Stimulated activated CD8-positive, alpha-beta memory T cell treated with anti-CD3 and anti-CD28 coated beads, Interleukin-15, amount 100 ng/mL, for 48 hours (primary cell): ENCODE measurements around the gene MYDGF.
A peak's percentile ranks its signal among the peaks of the same experiment; 100 is the strongest.
"Not testable (repeated sequence)": the region's sequence is repeated elsewhere in the genome, so short reads cannot be mapped to it uniquely, and the experiment has no call there.

Source experiments
- DNase-seq, 2 donors: peaks; one replicate each; pipeline ENCODE4 v3.0.0-alpha.2; 2020; ENCODE audit warnings: low read depth in 2 of 2

The MYDGF gene

DNA sequence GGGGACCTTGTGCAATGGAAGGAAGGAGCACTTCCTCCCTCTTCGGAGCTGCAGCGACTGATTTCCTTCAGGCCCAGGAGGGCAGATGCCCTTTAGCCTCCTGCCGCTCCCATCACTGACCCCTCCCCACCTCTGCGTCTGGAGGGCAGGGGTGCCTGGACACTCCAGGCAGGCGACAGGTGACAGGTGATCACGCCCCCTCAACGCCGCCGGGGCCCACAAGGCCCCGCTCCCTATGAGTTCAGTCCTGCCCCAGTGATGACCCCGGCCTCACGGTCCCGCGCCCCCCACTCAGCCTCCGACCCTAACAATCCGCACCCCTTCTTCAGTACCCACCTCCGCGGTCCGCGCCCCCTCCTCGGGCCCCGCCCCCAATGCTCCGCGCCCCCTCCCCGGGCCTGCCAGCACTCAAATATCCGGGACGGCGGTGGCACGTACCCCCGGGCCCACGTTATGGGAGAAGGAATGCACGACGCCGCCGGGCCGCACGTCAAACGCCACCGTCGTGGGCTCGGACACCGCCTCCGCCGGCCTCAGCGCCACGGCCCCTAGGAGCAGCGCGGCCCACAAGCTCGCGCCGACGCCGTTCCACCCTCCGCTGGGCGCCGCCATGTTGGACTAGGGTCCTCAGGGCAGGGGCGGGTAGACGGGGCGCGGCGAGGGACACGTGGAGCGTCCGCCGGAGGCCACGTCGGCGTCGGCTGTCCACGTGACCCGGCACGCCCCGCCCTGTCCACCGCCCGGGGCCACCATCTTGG, at the start of gene MYDGF:
Gene MYDGF (minus strand): TSS at position 620 of the 758 bp plus-strand sequence. CDS start 8 bp downstream, at position 612.
- peak; percentile 89 to 91 for DNase-seq

DNA sequence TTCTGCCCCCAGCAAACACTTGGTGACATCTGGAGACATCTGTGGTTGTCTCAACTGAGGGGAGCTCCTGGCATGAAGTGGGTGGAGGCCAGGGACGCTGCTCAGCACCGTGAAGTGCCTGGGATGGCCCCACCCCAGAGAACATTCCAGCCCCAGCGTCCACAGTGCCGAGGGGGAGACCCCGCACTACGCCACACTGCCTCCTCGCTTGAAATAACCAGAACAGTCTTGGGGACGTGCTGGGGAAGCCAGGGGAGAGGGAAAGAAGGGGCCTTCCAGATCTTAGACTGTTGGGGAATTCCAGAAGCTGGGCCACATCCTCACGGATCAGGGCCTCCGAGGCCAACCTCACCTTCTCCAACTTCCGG, 49.3 kb upstream of the MYDGF start:
- no peak for DNase-seq

DNA sequence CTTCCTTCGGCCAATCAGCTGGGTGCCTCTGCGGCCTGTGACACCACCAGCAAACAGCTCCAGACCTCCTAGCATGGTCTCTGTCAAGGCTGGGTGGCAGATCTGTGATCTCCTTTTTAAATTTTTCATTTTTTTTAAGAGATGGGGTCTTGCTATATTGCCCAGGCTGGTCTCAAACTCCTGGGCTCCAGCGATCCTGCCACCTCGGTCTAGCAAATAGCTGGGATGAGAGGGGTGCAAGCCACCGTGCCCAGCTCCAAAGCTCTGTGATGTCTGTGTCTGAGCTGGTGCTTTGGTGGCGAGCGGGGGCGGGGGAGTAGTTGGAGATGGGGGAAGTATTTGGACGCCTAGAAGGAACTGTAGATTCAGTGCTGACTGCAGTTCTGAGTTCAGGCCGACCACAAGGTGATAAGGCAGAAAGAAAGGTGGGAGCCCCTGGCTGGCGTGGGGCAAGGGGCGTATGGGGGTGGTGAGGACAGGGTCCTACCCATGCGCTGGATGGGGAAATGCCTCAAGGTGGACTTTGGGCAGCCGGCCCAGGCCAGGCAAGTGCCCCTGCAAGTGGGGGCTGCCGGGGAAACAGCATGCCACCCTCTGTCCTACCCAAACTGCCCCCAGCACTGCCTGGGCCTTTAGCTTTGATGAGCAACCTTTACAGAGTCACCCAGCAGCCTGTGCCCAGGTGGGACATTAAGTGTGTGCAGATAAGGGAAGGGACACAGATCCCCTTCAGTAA, 48.0 kb upstream of the MYDGF start:
- no peak for DNase-seq

DNA sequence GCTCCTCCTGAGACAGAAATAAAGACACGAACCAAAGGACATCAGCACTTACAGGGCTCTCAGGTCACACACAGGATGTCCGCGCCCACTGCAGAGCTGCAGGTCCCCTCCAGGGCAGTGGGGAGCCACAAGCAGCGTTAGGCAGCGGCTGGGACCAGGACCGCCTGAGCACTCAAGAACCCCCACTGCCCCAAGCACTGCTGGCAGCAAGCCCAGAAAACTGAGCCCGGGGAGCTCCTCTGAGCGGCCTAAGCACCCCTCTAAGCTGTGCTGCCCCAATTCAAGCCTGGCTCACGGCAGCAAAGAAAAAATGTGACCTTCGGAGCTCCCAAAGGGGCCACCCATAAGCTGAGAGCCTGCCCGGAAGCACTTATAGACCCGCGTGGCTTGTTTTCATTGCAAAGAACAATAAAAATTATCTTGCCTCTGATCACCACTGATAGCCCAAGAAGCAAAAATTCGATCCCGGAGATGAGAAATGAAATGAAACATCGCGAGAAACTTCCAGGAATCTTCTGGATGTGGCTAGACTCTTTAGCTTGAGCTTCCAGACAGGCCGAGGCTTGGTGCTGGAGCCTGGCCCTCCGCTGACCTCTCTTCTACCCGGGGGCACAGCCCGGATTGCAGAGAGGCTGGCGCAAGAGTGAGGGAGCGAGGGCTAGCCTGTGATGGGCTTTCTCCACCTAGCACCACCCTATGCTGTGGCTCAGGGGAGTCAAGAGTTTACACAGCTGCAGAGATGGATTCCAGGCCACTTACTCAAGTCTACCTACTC, 47.2 kb upstream of the MYDGF start:
- DNase-seq, result no peak

GRCh38 chr19:4715529-4716221, 45.5 kb upstream of the MYDGF start:
- no peak for DNase-seq

DNA sequence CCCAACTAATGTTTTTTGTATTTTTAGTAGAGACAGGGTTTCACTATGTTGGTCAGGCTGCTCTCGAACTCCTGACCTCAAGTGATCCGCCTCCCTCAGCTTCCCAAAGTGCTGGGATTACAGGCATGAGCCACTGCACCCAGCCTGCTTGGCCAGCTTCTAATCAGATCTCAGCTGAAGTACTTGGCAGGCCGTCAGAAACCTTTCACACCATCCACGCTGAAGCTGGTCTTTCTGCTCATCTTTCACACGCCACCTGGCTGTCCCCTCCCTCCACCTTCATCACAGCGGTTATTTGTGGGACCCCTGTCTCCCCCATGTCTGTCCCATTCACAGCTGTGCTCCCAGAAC, 45.0 kb upstream of the MYDGF start:
- DNase-seq, result not testable (repeated sequence)

- DNase-seq, result no peak
Observed at GRCh38 chr19:4714016-4714415, 43.9 kb upstream of the MYDGF start.

- DNase-seq, result no peak
Observed at GRCh38 chr19:4713384-4713951, 43.3 kb upstream of the MYDGF start.

DNA sequence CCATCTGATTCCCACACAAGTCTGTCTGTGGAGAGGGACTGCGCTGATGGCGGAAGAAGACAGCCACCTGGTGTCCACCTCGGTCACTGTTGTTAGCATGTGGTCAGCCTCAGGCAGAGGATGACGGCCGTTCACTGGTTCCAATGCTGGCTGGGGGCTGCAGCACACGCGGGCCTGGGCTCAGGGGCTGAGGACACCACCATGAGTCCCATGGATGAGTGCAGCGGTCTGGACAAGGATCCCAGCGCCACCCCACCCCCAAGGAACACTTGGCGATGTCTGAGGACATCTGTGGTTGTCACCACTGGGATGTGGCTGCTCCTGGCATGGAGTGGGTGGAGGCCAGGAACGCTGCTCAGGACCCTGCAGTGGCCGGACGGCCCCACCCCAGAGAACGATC, 42.6 kb upstream of the MYDGF start:
- no peak for DNase-seq

- DNase-seq, result no peak
Observed at GRCh38 chr19:4711211-4711610, 41.1 kb upstream of the MYDGF start.

GRCh38 chr19:4710281-4710600, 40.1 kb upstream of the MYDGF start:
- DNase-seq, result no peak

GRCh38 chr19:4709440-4710280, 39.5 kb upstream of the MYDGF start:
- DNase-seq, result no peak

DNA sequence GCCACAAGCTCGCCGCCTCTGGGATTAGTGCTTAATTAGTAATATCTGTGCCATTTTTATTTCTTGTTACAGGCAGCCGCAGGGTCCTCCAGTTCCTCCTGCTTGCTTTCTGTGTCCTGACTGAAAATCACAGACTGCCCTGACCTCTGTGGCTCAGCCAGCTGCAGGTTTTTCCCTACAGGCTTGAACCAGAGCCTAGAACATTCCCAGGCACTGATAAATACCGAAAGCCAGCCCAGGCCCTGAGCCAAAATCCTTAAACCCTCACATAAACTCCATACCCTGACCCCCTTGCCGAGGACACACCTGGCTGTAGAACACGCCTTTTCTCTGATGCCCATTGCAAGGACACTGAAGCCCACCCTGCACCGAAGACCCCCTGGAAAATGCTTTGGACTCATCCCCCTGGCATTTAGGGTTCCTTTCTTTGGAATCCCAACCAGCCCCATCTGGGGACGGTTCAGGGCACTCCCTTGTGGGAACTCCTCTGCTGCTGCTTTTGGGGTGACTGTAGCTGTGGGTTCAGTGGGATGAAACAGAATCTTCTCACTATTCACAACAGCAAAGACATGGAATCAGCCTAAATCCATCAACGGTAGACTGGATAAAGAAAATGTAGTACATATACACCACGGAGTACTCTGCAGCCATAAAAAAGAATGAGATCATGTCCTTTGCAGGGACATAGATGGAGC, 38.0 kb upstream of the MYDGF start:
- no peak for DNase-seq

- no peak for DNase-seq
Observed at GRCh38 chr19:4707322-4707721, 37.2 kb upstream of the MYDGF start.

GRCh38 chr19:4705413-4706131, 35.4 kb upstream of the MYDGF start:
- no peak for DNase-seq

- DNase-seq, result no peak
Observed at GRCh38 chr19:4704317-4704673, 34.2 kb upstream of the MYDGF start.

GRCh38 chr19:4703671-4704316, 33.7 kb upstream of the MYDGF start:
- no peak for DNase-seq

GRCh38 chr19:4702764-4703163, 32.6 kb upstream of the MYDGF start:
- DNase-seq, result no peak

DNA sequence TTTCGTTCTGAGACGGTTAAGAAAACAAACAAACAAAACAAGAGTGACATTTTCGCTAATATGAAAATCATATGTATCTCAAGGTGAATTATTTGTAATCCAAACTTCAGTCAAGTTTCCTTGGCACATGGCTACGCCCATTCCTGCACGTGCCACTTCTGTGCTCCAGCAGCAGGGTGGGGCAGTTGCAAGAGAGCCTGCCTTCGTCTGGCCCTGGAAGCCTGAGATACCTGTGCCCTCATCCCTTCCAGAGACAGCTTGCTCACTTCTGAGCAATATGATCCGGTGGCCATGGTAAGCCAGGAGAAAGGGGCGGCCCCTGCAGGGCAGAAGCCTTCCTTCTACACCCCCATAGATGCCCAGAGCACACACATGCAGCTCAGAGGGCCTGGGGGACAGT, 31.4 kb upstream of the MYDGF start:
- no peak for DNase-seq

GRCh38 chr19:4700693-4700970, 30.5 kb upstream of the MYDGF start:
- DNase-seq, result no peak
